Brain microvascular endothelial cell (primary cell): ENCODE data around the gene CFC1.
"Not testable (repeated sequence)": the region's sequence is repeated elsewhere in the genome, so short reads cannot be mapped to it uniquely, and the experiment has no call there.

Experiments
- DNase-seq: peaks from one replicate; pipeline ENCODE4 v3.0.0-alpha.2; 2020
- H3K27ac ChIP-seq: fragments of 250-450 bp; sonication (Bioruptor Pico); 2 replicates; pipeline ENCODE4 v1.5.1; 2020; ENCODE audit warnings: mild to moderate bottlenecking, moderate library complexity
- H3K27me3 ChIP-seq: fragments of 250-450 bp; sonication (Bioruptor Pico); replicated peaks from 2 replicates; pipeline ENCODE4 v1.5.1; 2020; ENCODE audit warnings: mild to moderate bottlenecking
- H3K36me3 ChIP-seq: fragments of 250-450 bp; sonication (Bioruptor Pico); replicated peaks from 2 replicates; pipeline ENCODE4 v1.5.1; 2020; ENCODE audit warnings: mild to moderate bottlenecking
- H3K4me3 ChIP-seq: 2 replicates; pipeline ENCODE4 v1.5.1; 2011; ENCODE audit warnings: low read depth, mild to moderate bottlenecking, control low read depth, low read length, moderate library complexity
- in situ Hi-C: cut with HindIII; loops from 2 replicates; pipeline ENCODE4 v1.10.0; 2017; ENCODE audit warnings: low sequenced_read_pairs, low pct_ligation_motif_present

Gene CFC1

GRCh38 chr2:130599393-130599792, at the start of gene CFC1:
Gene CFC1 (minus strand): TSS chr2:130599575. CDS start chr2:130599287, 288 bp downstream.
- H3K36me3 ChIP-seq, H3K4me3 ChIP-seq, H3K27ac ChIP-seq, DNase-seq, in situ Hi-C loops, H3K27me3 ChIP-seq: not testable (repeated sequence)

GRCh38 chr2:130641688-130642087, 42.3 kb upstream of the CFC1 start:
- H3K36me3 ChIP-seq, in situ Hi-C loops, H3K27me3 ChIP-seq, H3K27ac ChIP-seq, DNase-seq, H3K4me3 ChIP-seq: not testable (repeated sequence)

- DNase-seq, in situ Hi-C loops, H3K4me3 ChIP-seq, H3K27ac ChIP-seq, H3K36me3 ChIP-seq, H3K27me3 ChIP-seq: not testable (repeated sequence)
Measured at GRCh38 chr2:130638973-130639372, 39.6 kb upstream of the CFC1 start.

- DNase-seq, H3K36me3 ChIP-seq, in situ Hi-C loops, H3K27me3 ChIP-seq, H3K4me3 ChIP-seq, H3K27ac ChIP-seq: not testable (repeated sequence)
Measured at GRCh38 chr2:130628784-130629475, 29.6 kb upstream of the CFC1 start.

- H3K4me3 ChIP-seq, in situ Hi-C loops, H3K27ac ChIP-seq, DNase-seq, H3K36me3 ChIP-seq, H3K27me3 ChIP-seq: not testable (repeated sequence)
Measured at GRCh38 chr2:130611140-130611539, 11.8 kb upstream of the CFC1 start, which contains the start of gene POTEJ. Gene POTEJ (plus strand): TSS chr2:130611440. CDS start chr2:130611533, 93 bp downstream.

GRCh38 chr2:130610486-130610885, 11.1 kb upstream of the CFC1 start:
- H3K27ac ChIP-seq, DNase-seq, H3K27me3 ChIP-seq, H3K4me3 ChIP-seq, H3K36me3 ChIP-seq, in situ Hi-C loops: not testable (repeated sequence)

GRCh38 chr2:130609002-130609920, 9.9 kb upstream of the CFC1 start:
- H3K27me3 ChIP-seq, H3K36me3 ChIP-seq, DNase-seq, in situ Hi-C loops, H3K4me3 ChIP-seq, H3K27ac ChIP-seq: not testable (repeated sequence)

- in situ Hi-C loops, H3K27me3 ChIP-seq, DNase-seq, H3K27ac ChIP-seq, H3K4me3 ChIP-seq, H3K36me3 ChIP-seq: not testable (repeated sequence)
Measured at GRCh38 chr2:130608276-130609001, 9.1 kb upstream of the CFC1 start.

GRCh38 chr2:130601648-130602302, 2.4 kb upstream of the CFC1 start:
- H3K27ac ChIP-seq, in situ Hi-C loops, H3K36me3 ChIP-seq, H3K27me3 ChIP-seq, DNase-seq, H3K4me3 ChIP-seq: not testable (repeated sequence)

GRCh38 chr2:130599926-130600325, 551 bp upstream of the CFC1 start:
- H3K36me3 ChIP-seq, in situ Hi-C loops, H3K27ac ChIP-seq, DNase-seq, H3K27me3 ChIP-seq, H3K4me3 ChIP-seq: not testable (repeated sequence)

- H3K27me3 ChIP-seq, H3K36me3 ChIP-seq, in situ Hi-C loops, H3K27ac ChIP-seq, DNase-seq, H3K4me3 ChIP-seq: not testable (repeated sequence)
Measured at GRCh38 chr2:130598463-130598862, 912 bp downstream of the CFC1 start.

- H3K36me3 ChIP-seq, H3K27me3 ChIP-seq, in situ Hi-C loops, DNase-seq, H3K27ac ChIP-seq, H3K4me3 ChIP-seq: not testable (repeated sequence)
Measured at GRCh38 chr2:130597994-130598393, 1.4 kb downstream of the CFC1 start.

GRCh38 chr2:130596757-130597156, 2.6 kb downstream of the CFC1 start:
- H3K36me3 ChIP-seq, H3K4me3 ChIP-seq, in situ Hi-C loops, DNase-seq, H3K27me3 ChIP-seq, H3K27ac ChIP-seq: not testable (repeated sequence)

- DNase-seq = not testable (repeated sequence)
Measured at GRCh38 chr2:130594011-130594410, 5.4 kb downstream of the CFC1 start.

More at GRCh38 chr2:130594011-130594410, 5.4 kb downstream of the CFC1 start:
- H3K27me3 ChIP-seq, H3K4me3 ChIP-seq, in situ Hi-C loops, H3K27ac ChIP-seq, H3K36me3 ChIP-seq: not testable (repeated sequence)
